GM21447 (cell line): Measurements from ENCODE around the gene COL10A1.
A peak's percentile ranks its signal among the peaks of the same experiment; 100 is the strongest.

ENCODE experiments used
- ATAC-seq: cut with Tn5 transposase; IDR thresholded peaks from one replicate; pipeline ENCODE4 v1.9.1; 2021; ENCODE audit not compliant: unreplicated experiment

The COL10A1 gene

DNA sequence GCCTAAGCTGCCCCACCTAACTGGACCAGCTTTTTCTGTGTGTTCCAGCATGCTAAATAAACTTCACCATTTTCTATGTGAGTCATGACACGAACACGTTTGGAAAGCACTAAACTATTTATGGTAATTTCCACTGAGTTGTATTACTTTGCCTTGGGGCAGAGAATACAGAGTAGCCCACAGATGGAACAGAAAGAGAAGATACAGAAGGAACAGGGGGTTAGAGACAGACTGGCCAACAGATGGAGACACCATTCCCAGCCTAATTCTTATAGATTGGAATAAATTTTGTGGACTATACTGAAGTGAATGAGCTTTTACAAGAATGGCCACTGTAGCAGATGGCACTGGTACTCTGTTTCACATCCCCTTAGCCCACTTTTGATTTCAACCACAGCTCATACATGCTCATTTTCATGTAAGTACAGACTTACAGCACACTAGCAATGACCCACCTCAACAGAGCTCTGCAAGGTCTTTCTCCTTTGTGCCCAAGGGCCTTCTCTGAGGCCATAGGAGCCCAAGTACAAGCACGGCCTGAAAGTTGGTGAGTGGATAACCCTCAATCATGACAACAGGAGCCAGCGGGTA lies 38.4 kb downstream of the COL10A1 start:
- peak; percentile 94 for ATAC-seq

DNA sequence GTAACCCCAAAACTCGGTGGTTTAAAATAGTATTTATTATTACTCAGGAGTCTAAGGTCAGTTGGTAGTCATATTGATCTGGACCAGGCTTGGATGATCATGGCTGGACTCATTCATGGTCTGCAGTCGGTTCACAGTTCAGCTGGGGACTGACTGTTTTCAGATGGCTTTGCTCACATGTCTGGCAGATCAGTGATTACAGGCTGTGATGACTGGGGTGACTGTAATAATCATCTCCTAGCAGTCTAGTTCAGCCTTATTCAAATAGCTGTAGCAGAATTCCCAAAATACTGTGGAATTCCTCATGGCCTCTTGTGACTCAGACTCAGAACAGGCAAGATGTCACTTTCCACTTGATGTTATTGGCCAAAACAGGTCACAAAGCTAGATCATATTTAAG lies 41.6 kb downstream of the COL10A1 start:
- no peak for ATAC-seq

DNA sequence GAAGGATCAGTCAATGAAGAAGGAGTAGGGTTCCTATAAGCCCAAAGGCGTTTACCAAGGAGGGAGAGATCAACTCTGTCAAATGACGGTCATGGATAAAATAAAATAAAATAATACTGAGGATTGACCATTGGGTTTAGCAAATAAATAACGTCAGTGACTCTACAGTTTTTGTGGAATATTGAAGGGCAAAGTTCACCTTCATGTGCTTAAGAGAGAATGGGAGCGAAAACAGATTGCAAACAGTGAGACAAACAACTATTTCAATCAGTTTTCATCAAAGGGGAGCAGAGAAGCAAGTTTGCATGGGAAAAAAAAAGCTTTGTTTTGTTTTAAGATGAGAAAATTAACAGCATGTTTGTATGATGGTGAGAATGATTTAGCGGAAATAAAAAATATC lies 42.9 kb downstream of the COL10A1 start:
- ATAC-seq = no peak

DNA sequence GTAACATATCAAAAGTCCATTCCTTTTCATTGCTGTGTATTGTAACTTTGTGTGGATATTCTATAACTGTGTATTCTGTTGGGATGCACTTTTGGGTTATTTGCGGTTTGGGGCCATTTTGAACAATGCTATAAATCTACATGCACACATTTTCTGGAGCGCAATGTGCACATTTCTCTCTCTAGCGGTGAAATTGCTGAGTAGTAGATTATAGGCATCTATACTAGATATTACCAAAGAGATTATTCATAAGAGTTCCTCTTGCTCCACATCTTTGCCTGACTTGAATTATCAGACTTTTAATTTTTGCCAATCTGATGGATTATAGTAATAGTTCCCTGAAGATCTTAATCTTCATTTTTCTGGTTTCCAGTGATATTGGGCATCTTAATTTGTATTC lies 47.0 kb downstream of the COL10A1 start:
- ATAC-seq = no peak

DNA sequence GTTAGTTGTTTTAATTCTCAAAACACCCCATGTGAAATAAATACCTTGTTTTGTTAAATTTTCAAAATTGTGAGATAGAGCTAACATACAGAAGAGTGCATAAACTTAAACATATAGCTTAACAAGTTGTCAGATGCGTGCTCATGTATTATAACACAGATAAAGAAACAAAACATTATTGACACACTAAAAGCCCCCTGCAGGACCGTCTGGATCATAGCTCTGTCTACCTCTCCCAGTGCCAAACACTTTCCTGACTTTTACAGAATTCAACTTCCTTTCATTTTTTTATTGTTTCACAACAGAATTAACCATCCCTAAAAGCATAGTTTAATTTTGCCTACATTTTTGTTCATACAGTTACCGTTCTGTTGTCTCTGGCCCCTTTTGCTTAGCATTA lies 47.4 kb downstream of the COL10A1 start:
- no peak for ATAC-seq

DNA sequence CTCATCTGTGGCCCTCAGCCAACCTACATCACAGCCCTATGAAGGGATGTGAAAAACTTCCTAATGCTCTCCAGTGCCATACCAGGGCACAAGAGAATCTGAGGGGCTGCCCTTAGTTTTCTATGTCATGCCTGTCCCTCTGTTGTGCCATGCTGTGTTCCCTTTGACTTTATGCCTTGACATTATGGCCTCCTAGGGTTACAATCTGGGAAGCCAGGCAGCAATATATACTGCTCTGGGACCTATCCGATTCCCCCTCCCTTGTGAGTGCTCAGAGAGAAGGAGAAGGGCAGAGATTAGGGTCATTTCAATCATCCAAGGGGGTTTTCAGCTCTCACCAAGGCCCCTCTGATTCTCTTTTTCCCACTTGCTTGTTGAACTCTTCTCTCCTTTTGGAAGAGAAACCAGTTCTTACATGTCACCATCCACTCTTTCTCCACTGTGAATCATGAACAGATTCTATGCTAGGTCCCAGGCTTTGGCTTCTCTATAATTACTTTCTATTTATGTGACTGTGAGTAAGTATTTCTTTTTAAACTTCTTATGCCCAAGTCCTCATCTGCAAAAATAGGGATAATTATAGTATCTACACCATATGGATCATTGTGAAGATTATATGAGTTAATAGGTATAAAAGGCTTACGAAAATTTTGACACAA lies 51.1 kb downstream of the COL10A1 start:
- no peak for ATAC-seq

DNA sequence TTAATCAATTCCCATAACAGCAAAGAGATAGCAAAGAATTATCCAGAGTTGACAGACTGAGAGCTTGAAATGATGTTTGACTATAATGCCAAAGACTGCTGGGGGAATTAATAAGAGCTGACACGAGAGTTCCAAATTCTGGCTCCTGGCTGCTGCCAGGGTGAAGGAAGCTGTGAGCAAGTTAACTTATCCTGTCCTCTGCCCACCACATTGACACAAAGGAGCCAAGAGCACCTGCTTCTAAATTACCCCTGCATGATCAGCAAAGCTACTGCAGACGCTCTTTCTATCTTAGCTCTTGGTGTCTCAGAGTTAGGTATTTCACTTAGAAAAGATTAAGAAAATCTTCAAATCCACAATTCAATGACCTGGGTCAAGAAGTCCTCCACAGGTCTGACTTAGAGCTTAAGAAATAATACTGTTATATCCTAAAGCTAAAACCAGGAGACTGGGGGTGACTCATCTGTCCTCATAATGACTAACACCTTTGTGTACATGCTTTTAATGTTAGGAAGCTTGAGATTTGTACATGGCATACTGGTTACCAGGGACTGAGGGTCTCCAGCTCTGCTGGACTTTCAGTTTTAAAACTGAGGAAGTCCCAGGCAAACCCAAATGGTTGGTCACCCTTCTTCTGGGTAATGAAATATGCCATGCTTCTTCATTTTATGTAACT lies 52.0 kb downstream of the COL10A1 start:
- ATAC-seq = no peak

DNA sequence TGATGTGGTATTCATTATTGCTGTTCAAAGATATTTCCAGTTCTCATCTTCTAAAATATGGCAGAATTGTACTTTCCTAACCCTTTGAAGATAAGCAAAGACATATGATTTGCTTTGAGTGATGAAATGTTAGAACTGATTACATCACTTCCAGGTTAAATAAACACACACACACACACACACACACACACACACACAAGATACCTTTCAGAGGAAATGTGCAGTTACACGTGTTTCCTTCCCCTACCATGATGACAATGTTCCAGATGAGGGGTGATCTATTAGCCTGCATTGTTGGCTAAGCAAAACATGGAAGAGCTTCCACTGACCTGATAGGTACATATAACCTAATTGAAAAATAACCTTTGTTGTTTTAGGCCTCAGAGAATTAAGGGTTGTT lies 53.6 kb downstream of the COL10A1 start:
- no peak for ATAC-seq

DNA sequence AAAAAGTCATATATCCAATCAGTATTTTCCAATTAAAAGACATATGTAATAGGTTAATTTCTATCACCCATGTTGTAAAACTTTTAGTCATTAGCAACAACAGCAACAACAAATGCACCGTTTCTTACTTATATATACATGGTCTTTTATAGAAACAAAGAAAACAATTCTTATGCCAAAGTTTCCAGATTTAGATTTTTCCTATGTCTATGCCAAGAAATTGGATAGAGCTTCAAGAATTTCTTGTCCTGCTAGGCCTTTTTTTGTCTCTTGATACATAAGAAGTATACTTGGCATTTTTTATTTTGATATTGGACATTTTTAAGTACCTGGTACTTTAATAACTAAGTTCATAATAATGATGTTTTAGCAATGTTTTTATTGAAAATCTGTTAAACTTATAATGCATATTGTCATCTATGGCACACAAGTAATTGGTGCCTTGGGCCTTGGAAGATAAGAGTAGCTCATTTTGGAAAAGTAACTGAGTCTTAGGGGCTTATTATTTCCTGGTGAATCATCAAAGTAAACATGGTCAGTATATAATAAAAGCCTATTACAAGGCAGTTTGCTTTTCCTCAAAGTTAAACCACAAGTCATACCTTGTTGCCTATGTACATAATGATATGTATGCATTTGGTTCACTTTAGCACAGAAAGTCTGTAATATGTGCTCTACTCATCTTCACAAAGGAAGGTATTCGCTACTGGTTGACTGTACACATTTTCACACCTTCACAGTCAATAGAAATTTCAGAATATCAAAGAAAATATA lies 55.1 kb downstream of the COL10A1 start:
- ATAC-seq = no peak

DNA sequence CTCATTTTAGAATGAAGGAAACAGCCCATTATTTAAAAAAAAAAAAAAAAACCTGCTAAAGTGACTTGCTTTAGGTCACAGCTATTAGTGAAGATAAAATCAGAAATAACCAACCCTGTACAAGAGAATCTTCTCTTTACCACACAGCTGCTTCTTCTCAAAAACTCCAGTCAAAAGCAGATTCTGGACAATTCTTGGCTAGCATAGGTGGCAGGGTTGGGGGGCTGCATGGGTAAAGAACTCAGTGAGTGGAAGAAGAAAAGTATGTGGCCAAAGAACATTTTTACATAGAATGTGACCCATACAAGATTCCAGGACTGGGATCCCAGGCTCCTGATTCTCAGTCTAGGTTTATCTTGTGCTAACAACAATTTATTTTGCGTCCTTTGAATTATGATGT lies 55.8 kb downstream of the COL10A1 start:
- no peak for ATAC-seq
